GM18517 (cell line): ENCODE measurements around the gene MYBL2.

Source experiments
- ATAC-seq: cut with Tn5 transposase; IDR thresholded peaks from one replicate; pipeline ENCODE4 v1.9.1; 2021; ENCODE audit warnings: mild to moderate bottlenecking, moderate library complexity; ENCODE audit not compliant: unreplicated experiment

The MYBL2 gene

GRCh38 chr20:43721429-43722152 is 54.7 kb downstream of the MYBL2 start:
- no peak for ATAC-seq

- ATAC-seq: no peak
These were observed 55.2 kb downstream of the MYBL2 start for GRCh38 chr20:43722153-43722505.

GRCh38 chr20:43723186-43723585 is 56.3 kb downstream of the MYBL2 start:
- ATAC-seq: no peak

GRCh38 chr20:43723735-43724134 is 56.8 kb downstream of the MYBL2 start:
- ATAC-seq: no peak

GRCh38 chr20:43724383-43724782 is 57.5 kb downstream of the MYBL2 start:
- ATAC-seq: no peak

- no peak for ATAC-seq
These were observed 58.8 kb downstream of the MYBL2 start for GRCh38 chr20:43725666-43726065.

GRCh38 chr20:43726333-43726732 is 59.4 kb downstream of the MYBL2 start:
- no peak for ATAC-seq

GRCh38 chr20:43726811-43727338 is 60.0 kb downstream of the MYBL2 start, which contains the start of gene GTSF1L:
TSS of gene GTSF1L (minus strand) at chr20:43727002. CDS start at chr20:43726694, 308 bp downstream.
- ATAC-seq: no peak

- no peak for ATAC-seq
These were observed 61.2 kb downstream of the MYBL2 start for GRCh38 chr20:43727980-43728590.

GRCh38 chr20:43728686-43729255 is 61.9 kb downstream of the MYBL2 start:
- ATAC-seq: no peak

- ATAC-seq: no peak
These were observed 64.6 kb downstream of the MYBL2 start for GRCh38 chr20:43731469-43731868.

- no peak for ATAC-seq
These were observed 65.0 kb downstream of the MYBL2 start for GRCh38 chr20:43731927-43732326.

GRCh38 chr20:43736588-43737158 is 69.8 kb downstream of the MYBL2 start:
- peak; percentile 74 for ATAC-seq

- no peak for ATAC-seq
These were observed 71.0 kb downstream of the MYBL2 start for GRCh38 chr20:43737925-43738324.

GRCh38 chr20:43739148-43739749 is 72.3 kb downstream of the MYBL2 start:
- ATAC-seq: no peak

GRCh38 chr20:43740642-43741041 is 73.7 kb downstream of the MYBL2 start:
- ATAC-seq: no peak

- no peak for ATAC-seq
These were observed 77.3 kb downstream of the MYBL2 start for GRCh38 chr20:43744151-43744611.

- ATAC-seq: no peak
These were observed 78.2 kb downstream of the MYBL2 start for GRCh38 chr20:43744966-43745730.

GRCh38 chr20:43746344-43747137 is 79.6 kb downstream of the MYBL2 start:
- ATAC-seq: no peak

- ATAC-seq: no peak
These were observed 81.4 kb downstream of the MYBL2 start for GRCh38 chr20:43748274-43748673.
